Measurements from ENCODE around the gene WIZ. TPM values are rescaled to one million over a fixed set of nuclear protein-coding genes. Genes with fewer than 3 reads are reported as not detected.

WIZ gene
- total RNA-seq, 2 donors from 2014 or later: 38.0 to 38.6 TPM

- 92 to 94% methylated on average over 8 to 15 of the region's 15 CpGs for WGBS, 2 experiments (ENCODE audit: insufficient coverage in 1 of 2, insufficient read length in 1 of 2)
- TF ChIP-seq CTCF (conservative IDR thresholded peaks at IDR 0.05): no peak
- Mint-ChIP-seq H3K27me3 (ENCODE audit: insufficient read depth) (no peaks in the 10 kb centered on the region), H3K4me3 (no peak overlapping the region), H3K4me1 (peaks cover 9% of the 10 kb centered on the region), H3K9me3 (peaks cover 8% of the 10 kb centered on the region), H3K36me3 (ENCODE audit: low read depth) (peaks cover 37% of the 10 kb centered on the region), H3K27ac (no peak overlapping the region)
- peaks cover 33% of the 10 kb centered on the region for H3K36me3 ChIP-seq (ENCODE audit: control insufficient read depth, insufficient read depth, low read length)
- H3K27me3 ChIP-seq (ENCODE audit: control insufficient read depth, insufficient read depth, low read length, poor library complexity, severe bottlenecking): no peaks in the 10 kb centered on the region
- H3K4me1 ChIP-seq (ENCODE audit: control insufficient read depth, insufficient read depth, low read length): peaks cover 3% of the 10 kb centered on the region
- H3K9ac ChIP-seq (ENCODE audit: extremely low read depth, low read length, poor library complexity, severe bottlenecking): no peak overlapping the region
- no peak for DNase-seq
- H3K27ac ChIP-seq (ENCODE audit: low read depth, low read length): no peak overlapping the region
- H3K9me3 ChIP-seq (ENCODE audit: control insufficient read depth, low read length): peaks cover 11% of the 10 kb centered on the region
- no peak overlapping the region for H3K4me3 ChIP-seq (ENCODE audit: low read length)
Observed at GRCh38 chr19:15421721-15422260, 28.0 kb downstream of the WIZ start.

- H3K4me3 ChIP-seq (ENCODE audit: low read length): no peak overlapping the region
- H3K27me3 ChIP-seq (ENCODE audit: control insufficient read depth, insufficient read depth, low read length, poor library complexity, severe bottlenecking): no peaks in the 10 kb centered on the region
- H3K36me3 ChIP-seq (ENCODE audit: control insufficient read depth, insufficient read depth, low read length): peaks cover 33% of the 10 kb centered on the region
- H3K27ac ChIP-seq (ENCODE audit: low read depth, low read length): no peak overlapping the region
- Mint-ChIP-seq H3K9me3 (peaks cover 8% of the 10 kb centered on the region), H3K4me1 (peaks cover 9% of the 10 kb centered on the region), H3K27me3 (ENCODE audit: insufficient read depth) (no peaks in the 10 kb centered on the region), H3K4me3 (no peak overlapping the region), H3K27ac (no peak overlapping the region), H3K36me3 (ENCODE audit: low read depth) (peaks cover 38% of the 10 kb centered on the region)
- TF ChIP-seq CTCF (conservative IDR thresholded peaks at IDR 0.05): no peak
- DNase-seq: no peak
- H3K9me3 ChIP-seq (ENCODE audit: control insufficient read depth, low read length): peaks cover 11% of the 10 kb centered on the region
- no peak overlapping the region for H3K9ac ChIP-seq (ENCODE audit: extremely low read depth, low read length, poor library complexity, severe bottlenecking)
- 91 to 96% methylated on average over 7 to 12 of the region's 12 CpGs for WGBS, 2 experiments (ENCODE audit: insufficient coverage in 1 of 2, insufficient read length in 1 of 2)
- peaks cover 3% of the 10 kb centered on the region for H3K4me1 ChIP-seq (ENCODE audit: control insufficient read depth, insufficient read depth, low read length)
Observed at GRCh38 chr19:15421136-15421695, 28.5 kb downstream of the WIZ start.

GRCh38 chr19:15419413-15420025 is 30.2 kb downstream of the WIZ start:
- H3K4me3 Mint-ChIP-seq: peak overlapping the region; percentile 93
- TF ChIP-seq CTCF (conservative IDR thresholded peaks at IDR 0.05): peak; percentile 15
- H3K27ac Mint-ChIP-seq: no peak overlapping the region
- WGBS, 2 experiments (ENCODE audit: insufficient coverage in 1 of 2, insufficient read length in 1 of 2): 71 to 72% methylated on average over 15 to 16 of the region's 16 CpGs
- H3K36me3 Mint-ChIP-seq (ENCODE audit: low read depth): peaks cover 37% of the 10 kb centered on the region
- peak overlapping the region; percentile 66 for H3K4me3 ChIP-seq (ENCODE audit: low read length)
- DNase-seq: no peak
- H3K36me3 ChIP-seq (ENCODE audit: control insufficient read depth, insufficient read depth, low read length): peaks cover 38% of the 10 kb centered on the region
- no peak overlapping the region for H3K9ac ChIP-seq (ENCODE audit: extremely low read depth, low read length, poor library complexity, severe bottlenecking)
- H3K27me3 Mint-ChIP-seq (ENCODE audit: insufficient read depth): no peaks in the 10 kb centered on the region
- H3K27ac ChIP-seq (ENCODE audit: low read depth, low read length): no peak overlapping the region
- H3K27me3 ChIP-seq (ENCODE audit: control insufficient read depth, insufficient read depth, low read length, poor library complexity, severe bottlenecking): no peaks in the 10 kb centered on the region
- H3K9me3 ChIP-seq (ENCODE audit: control insufficient read depth, low read length): peaks cover 11% of the 10 kb centered on the region
- peaks cover 9% of the 10 kb centered on the region for H3K4me1 Mint-ChIP-seq
- peaks cover 3% of the 10 kb centered on the region for H3K4me1 ChIP-seq (ENCODE audit: control insufficient read depth, insufficient read depth, low read length)
- peaks cover 8% of the 10 kb centered on the region for H3K9me3 Mint-ChIP-seq

All from endodermal cell (in vitro differentiated cells).